Measurements from ENCODE around the gene PTPN2.
A peak's percentile ranks its signal among the peaks of the same experiment; 100 is the strongest.

The PTPN2 gene

DNA sequence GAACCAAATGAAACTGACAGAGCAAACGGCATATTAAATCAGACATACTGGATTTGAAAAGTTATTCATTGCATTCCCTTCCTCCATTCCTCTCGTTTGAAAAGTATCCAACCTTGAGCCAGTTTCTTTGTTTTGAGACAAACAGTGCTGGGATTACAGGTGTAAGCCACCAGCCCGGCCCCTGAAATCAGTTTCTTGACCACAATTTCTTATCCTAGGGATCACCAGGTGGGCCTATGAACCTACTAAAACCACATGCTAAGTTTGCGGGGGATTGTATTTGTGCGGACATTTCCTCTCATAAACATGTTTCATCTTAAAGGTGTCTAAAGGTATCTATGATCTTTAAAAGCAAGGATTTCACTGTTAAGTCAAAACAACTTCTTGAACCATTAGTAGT, 11.6 kb downstream of the PTPN2 start:
- ChIA-PET POLR2A (ENCODE audit: low non-redundant PET) (no interaction called here), CTCF (interaction anchor here (0.8 to 1.0 kb wide), 2 partner anchors 17 to 21 kb away, joined by 3 to 4 read pairs; no protein-coding TSS in a partner anchor)
- no peak for DNase-seq (ENCODE audit: low spot score)
- H3K27ac ChIP-seq, result no peak overlapping the region
- TF ChIP-seq CTCF (conservative IDR thresholded peaks at IDR 0.05; ENCODE audit: low read depth), result no peak

DNA sequence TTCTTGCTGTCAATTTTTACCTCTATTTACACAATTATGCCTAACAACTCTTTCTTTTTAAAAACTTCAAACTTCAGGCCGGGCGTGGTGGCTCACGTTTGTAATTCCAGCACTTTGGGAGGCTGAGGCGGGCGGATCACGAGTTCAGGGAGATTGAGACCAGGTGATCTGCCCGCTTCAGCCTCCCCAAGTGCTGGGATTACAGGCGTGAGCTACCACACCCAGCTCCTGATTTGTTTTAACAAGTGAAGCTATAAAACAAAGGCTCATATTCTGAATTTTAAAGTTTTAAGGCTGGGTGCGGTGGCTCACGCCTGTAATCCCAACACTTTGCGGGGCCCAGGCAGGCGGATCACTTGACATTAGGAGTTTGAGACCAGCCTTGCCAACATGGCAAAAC, 15.5 kb downstream of the PTPN2 start:
- POLR2A ChIA-PET (ENCODE audit: low non-redundant PET), result no interaction called here
- peak overlapping the region; percentile 28; the same call in 1 of the 2 replicates for H3K27ac ChIP-seq
- no peak for TF ChIP-seq CTCF (conservative IDR thresholded peaks at IDR 0.05; ENCODE audit: low read depth)
- no peak for DNase-seq (ENCODE audit: low spot score)
- CTCF ChIA-PET, result no interaction called here

DNA sequence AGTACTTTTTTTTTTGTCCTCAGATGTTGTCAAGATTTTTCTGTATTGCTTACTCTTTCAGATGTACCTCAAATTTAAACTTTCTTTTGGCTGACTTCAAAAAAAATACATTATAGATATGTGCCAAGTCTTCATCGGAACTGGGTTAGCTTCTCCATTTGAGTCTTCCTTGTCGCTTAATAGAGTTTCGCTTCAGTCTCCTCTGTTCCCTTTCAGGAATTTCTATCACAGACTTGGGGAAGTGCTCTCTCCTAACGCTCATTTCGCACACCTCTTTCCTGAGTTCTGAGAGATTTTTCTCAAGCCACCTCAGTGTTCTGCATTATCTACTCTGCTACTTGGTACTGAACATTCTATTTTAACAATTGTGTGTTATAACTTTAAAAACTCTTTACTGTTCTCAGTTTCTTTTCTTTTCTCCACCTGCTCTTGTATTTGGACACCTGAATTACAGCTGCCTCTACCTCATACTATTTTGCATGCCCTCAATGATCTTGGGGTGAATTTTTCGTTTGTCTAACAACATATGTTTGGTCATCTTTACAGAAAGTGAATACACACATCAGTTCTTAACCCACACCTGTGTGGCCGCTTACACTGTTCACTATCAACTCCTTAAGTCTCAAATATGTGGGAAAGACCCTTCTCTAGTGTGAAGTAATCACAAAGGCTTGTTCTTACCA, 16.5 kb downstream of the PTPN2 start:
- ChIA-PET CTCF (no interaction called here), POLR2A (ENCODE audit: low non-redundant PET) (no interaction called here)
- DNase-seq (ENCODE audit: low spot score), result no peak
- H3K27ac ChIP-seq, result no peak overlapping the region
- no peak for TF ChIP-seq CTCF (conservative IDR thresholded peaks at IDR 0.05; ENCODE audit: low read depth)

- ChIA-PET CTCF (no interaction called here), POLR2A (ENCODE audit: low non-redundant PET) (no interaction called here)
- TF ChIP-seq CTCF (conservative IDR thresholded peaks at IDR 0.05; ENCODE audit: low read depth), result no peak
- no peak for DNase-seq (ENCODE audit: low spot score)
- H3K27ac ChIP-seq, result no peak overlapping the region
Measured at GRCh38 chr18:12863687-12864216, 20.3 kb downstream of the PTPN2 start.

- DNase-seq (ENCODE audit: low spot score), result no peak
- POLR2A ChIA-PET (ENCODE audit: low non-redundant PET), result no interaction called here
- H3K27ac ChIP-seq, result no peak overlapping the region
- TF ChIP-seq CTCF (conservative IDR thresholded peaks at IDR 0.05; ENCODE audit: low read depth), result no peak
- CTCF ChIA-PET, result no interaction called here
Measured at GRCh38 chr18:12862874-12863482, 21.1 kb downstream of the PTPN2 start.

DNA sequence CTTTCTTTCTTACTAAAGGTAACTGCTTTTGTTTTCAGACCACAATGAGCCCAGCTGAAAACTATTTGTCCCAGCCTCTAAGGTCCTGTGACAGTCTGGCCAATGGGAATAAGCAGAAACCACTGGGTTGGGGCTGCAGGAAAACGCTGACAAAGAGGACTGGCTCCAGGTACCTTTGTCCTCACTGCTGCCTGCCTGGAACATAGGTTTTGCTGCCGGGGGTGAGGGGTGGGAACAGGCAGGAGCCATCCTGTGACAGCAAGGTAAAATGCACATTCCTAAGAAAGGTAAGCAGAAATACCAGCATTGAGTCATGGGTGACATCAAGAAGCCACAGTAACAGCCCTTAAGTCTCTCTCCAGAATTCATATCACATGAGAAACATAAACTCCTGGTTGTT, 21.6 kb downstream of the PTPN2 start:
- POLR2A ChIA-PET (ENCODE audit: low non-redundant PET), result interaction anchor here (0.5 kb wide), 1 partner anchor 148 kb away, joined by 3 read pairs; no protein-coding TSS in a partner anchor
- peak; percentile 28 for DNase-seq (ENCODE audit: low spot score)
- peak overlapping the region; percentile 55 for H3K27ac ChIP-seq
- TF ChIP-seq CTCF (conservative IDR thresholded peaks at IDR 0.05; ENCODE audit: low read depth), result no peak
- CTCF ChIA-PET, result interaction anchor here (0.8 kb wide), 1 partner anchor 114 kb away, joined by 4 read pairs; no protein-coding TSS in a partner anchor
